Measurements from ENCODE around the gene MORN4. TPM values are rescaled to one million over a fixed set of nuclear protein-coding genes. Genes with fewer than 3 reads are reported as not detected.

Gene MORN4
- polyA plus RNA-seq, 1 of the 3 experiments (the other 2 are of a cell fraction), result 31.4 TPM

- DNase-seq, result no peak
- H3K36me3 ChIP-seq (replicated peaks in 1 of 2; ENCODE audit: control insufficient read depth in 1 of 2, insufficient read depth in 2 of 2, low read length in 1 of 2), result no peaks in the 10 kb centered on the region
- no peaks in the 10 kb centered on the region for H3F3A ChIP-seq (replicated peaks; ENCODE audit: insufficient read depth)
- H3K4me3 ChIP-seq (ENCODE audit: low read depth in 2 of 2, low read length in 1 of 2), result no peak overlapping the region
- no peak overlapping the region for H2AFZ ChIP-seq (ENCODE audit: low read depth)
- no peaks in the 10 kb centered on the region for H4K20me1 ChIP-seq (ENCODE audit: insufficient read depth)
- H3K4me2 ChIP-seq, result no peak overlapping the region
- H3K4me1 ChIP-seq (ENCODE audit: control insufficient read depth in 1 of 2, insufficient read depth in 2 of 2, low read depth in 1 of 2, low read length in 1 of 2), result no peaks in the 10 kb centered on the region
- CTCF ChIA-PET, result no interaction called here
- H3K9me2 ChIP-seq, result no peaks in the 10 kb centered on the region
- no peak overlapping the region for H3K27ac ChIP-seq (ENCODE audit: low read depth in 2 of 2, low read length in 1 of 2)
- POLR2A ChIA-PET, result interaction anchor here (0.6 kb wide), 1 partner anchor 82 kb away, joined by 3 read pairs; no protein-coding TSS in a partner anchor
- no peak for TF ChIP-seq TEAD4 (IDR thresholded peaks at IDR 0.05; ENCODE audit: borderline replicate concordance, insufficient read depth)
- TF ChIP-seq GABPA (IDR thresholded peaks at IDR 0.05; ENCODE audit: low read depth), result no peak
- TF ChIP-seq TAF1 (IDR thresholded peaks at IDR 0.05; ENCODE audit: borderline replicate concordance, low read depth, low read length), result no peak
- TF ChIP-seq REST (IDR thresholded peaks at IDR 0.05; ENCODE audit: low read depth, low read length), result no peak
- TF ChIP-seq RXRA (IDR thresholded peaks at IDR 0.05; ENCODE audit: borderline replicate concordance, low read depth), result no peak
- no peak for TF ChIP-seq PBX3 (IDR thresholded peaks at IDR 0.05)
- TF ChIP-seq MAX (IDR thresholded peaks at IDR 0.05; ENCODE audit: low read depth), result no peak
- no peak for TF ChIP-seq MEF2A (IDR thresholded peaks at IDR 0.05; ENCODE audit: borderline replicate concordance, low read depth)
- TF ChIP-seq IRF3 (IDR thresholded peaks at IDR 0.05; ENCODE audit: low read depth, low read length), result no peak
- no peak for TF ChIP-seq FOXJ3 (CRISPR knock-in tag; IDR thresholded peaks at IDR 0.05)
- no peak for TF ChIP-seq ELF1 (IDR thresholded peaks at IDR 0.05)
- no peak for TF ChIP-seq NRF1 (IDR thresholded peaks at IDR 0.05; ENCODE audit: low read depth, low read length)
- TF ChIP-seq, protein P1, sequence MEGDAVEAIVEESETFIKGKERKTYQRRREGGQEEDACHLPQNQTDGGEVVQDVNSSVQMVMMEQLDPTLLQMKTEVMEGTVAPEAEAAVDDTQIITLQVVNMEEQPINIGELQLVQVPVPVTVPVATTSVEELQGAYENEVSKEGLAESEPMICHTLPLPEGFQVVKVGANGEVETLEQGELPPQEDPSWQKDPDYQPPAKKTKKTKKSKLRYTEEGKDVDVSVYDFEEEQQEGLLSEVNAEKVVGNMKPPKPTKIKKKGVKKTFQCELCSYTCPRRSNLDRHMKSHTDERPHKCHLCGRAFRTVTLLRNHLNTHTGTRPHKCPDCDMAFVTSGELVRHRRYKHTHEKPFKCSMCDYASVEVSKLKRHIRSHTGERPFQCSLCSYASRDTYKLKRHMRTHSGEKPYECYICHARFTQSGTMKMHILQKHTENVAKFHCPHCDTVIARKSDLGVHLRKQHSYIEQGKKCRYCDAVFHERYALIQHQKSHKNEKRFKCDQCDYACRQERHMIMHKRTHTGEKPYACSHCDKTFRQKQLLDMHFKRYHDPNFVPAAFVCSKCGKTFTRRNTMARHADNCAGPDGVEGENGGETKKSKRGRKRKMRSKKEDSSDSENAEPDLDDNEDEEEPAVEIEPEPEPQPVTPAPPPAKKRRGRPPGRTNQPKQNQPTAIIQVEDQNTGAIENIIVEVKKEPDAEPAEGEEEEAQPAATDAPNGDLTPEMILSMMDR (IDR thresholded peaks at IDR 0.05), result no peak
- H3K27me3 ChIP-seq (ENCODE audit: insufficient read depth), result no peaks in the 10 kb centered on the region
- H3K79me2 ChIP-seq (ENCODE audit: insufficient read depth), result no peaks in the 10 kb centered on the region; the same call in 1 of the 2 replicates
- no peak overlapping the region for H3K9ac ChIP-seq
- 92% methylated on average over 1 of the region's 1 CpG for WGBS (ENCODE audit: low lambda C conversion rate)
- H3K9me3 ChIP-seq, result no peaks in the 10 kb centered on the region
Measured at GRCh38 chr10:97623277-97623676, 10.0 kb downstream of the MORN4 start.
